Measurements from ENCODE around the gene MYO19.
"Not testable (repeated sequence)": the region's sequence is repeated elsewhere in the genome, so short reads cannot be mapped to it uniquely, and the experiment has no call there.

DNA sequence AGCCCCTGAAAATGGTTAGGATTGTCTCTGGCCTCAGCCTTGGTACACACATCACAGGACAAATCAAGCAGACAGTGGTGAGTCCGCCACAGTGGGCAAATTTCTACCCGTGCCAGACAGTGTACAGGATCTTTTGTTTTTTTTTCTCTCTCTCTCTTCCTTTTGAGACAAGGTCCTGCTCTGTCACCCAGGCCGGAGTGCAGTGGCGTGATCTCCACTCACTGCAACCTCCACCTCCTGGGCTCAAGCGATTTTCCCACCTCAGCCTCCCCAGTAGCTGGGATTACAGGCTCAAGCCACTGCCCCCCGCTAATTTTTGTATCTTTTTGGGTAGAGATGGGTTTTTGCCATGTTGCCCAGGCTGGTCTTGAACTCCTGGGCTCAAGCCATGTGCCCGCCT lies 50.6 kb downstream of the MYO19 start:
- not testable (repeated sequence) for TF ChIP-seq POLR2AphosphoS5, GABPA (IDR thresholded peaks at IDR 0.05; ENCODE audit: low read depth)
- TF ChIP-seq, protein P1, sequence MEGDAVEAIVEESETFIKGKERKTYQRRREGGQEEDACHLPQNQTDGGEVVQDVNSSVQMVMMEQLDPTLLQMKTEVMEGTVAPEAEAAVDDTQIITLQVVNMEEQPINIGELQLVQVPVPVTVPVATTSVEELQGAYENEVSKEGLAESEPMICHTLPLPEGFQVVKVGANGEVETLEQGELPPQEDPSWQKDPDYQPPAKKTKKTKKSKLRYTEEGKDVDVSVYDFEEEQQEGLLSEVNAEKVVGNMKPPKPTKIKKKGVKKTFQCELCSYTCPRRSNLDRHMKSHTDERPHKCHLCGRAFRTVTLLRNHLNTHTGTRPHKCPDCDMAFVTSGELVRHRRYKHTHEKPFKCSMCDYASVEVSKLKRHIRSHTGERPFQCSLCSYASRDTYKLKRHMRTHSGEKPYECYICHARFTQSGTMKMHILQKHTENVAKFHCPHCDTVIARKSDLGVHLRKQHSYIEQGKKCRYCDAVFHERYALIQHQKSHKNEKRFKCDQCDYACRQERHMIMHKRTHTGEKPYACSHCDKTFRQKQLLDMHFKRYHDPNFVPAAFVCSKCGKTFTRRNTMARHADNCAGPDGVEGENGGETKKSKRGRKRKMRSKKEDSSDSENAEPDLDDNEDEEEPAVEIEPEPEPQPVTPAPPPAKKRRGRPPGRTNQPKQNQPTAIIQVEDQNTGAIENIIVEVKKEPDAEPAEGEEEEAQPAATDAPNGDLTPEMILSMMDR (IDR thresholded peaks at IDR 0.05; ENCODE audit: insufficient read depth, low read length) = not testable (repeated sequence)
- TF ChIP-seq, protein P2, sequence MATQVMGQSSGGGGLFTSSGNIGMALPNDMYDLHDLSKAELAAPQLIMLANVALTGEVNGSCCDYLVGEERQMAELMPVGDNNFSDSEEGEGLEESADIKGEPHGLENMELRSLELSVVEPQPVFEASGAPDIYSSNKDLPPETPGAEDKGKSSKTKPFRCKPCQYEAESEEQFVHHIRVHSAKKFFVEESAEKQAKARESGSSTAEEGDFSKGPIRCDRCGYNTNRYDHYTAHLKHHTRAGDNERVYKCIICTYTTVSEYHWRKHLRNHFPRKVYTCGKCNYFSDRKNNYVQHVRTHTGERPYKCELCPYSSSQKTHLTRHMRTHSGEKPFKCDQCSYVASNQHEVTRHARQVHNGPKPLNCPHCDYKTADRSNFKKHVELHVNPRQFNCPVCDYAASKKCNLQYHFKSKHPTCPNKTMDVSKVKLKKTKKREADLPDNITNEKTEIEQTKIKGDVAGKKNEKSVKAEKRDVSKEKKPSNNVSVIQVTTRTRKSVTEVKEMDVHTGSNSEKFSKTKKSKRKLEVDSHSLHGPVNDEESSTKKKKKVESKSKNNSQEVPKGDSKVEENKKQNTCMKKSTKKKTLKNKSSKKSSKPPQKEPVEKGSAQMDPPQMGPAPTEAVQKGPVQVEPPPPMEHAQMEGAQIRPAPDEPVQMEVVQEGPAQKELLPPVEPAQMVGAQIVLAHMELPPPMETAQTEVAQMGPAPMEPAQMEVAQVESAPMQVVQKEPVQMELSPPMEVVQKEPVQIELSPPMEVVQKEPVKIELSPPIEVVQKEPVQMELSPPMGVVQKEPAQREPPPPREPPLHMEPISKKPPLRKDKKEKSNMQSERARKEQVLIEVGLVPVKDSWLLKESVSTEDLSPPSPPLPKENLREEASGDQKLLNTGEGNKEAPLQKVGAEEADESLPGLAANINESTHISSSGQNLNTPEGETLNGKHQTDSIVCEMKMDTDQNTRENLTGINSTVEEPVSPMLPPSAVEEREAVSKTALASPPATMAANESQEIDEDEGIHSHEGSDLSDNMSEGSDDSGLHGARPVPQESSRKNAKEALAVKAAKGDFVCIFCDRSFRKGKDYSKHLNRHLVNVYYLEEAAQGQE (IDR thresholded peaks at IDR 0.05; ENCODE audit: insufficient replicate concordance, low read depth) = not testable (repeated sequence)
